Activated CD8-positive, alpha-beta memory T cell treated with anti-CD3 and anti-CD28 coated beads, Interleukin-2, amount 50 U/mL, for 1 hour (primary cell): ENCODE results near the gene KCNQ1.

Experiments used
- DNase-seq: peaks from one replicate; pipeline ENCODE4 v3.0.0-alpha.2; 2020; ENCODE audit errors: extremely low read depth

The KCNQ1 gene

DNA sequence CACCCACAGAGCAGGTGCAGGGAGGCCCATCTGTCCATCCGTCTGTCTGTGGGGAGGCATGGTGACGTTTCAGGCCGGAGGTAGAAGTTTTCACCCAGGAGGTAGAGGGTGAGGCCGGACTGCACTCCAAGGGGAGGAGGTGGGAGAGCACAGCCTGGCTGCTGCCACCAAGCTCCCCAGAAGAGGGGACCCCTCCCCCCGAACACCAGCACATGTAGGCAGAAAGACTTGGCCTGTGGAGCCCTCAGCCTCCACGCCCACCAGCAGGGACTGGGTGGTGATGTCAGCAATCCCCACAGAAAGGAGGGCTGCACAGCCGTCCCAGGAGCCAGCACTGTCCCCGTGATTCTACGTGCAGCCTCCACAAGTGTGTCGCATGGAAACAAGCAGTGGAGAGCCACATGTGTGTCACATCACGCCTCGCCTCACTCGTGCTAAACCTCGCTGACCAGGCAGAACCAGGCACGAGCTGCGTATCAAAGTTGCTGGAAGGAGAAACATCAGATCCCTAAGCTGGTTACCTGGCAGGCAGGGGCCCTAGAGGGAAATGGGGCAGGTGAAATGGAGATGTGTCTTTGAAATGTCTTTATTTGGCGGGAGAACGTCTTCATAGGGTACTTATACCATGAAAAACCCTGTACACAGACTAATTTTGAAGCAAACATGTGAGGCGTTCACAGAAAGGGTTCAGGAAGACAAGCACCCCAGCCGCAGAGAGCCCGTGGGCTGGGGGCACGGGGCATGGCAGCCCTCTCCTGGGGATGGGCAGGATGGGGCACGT, 391.7 kb downstream of the KCNQ1 start:
- no peak for DNase-seq

DNA sequence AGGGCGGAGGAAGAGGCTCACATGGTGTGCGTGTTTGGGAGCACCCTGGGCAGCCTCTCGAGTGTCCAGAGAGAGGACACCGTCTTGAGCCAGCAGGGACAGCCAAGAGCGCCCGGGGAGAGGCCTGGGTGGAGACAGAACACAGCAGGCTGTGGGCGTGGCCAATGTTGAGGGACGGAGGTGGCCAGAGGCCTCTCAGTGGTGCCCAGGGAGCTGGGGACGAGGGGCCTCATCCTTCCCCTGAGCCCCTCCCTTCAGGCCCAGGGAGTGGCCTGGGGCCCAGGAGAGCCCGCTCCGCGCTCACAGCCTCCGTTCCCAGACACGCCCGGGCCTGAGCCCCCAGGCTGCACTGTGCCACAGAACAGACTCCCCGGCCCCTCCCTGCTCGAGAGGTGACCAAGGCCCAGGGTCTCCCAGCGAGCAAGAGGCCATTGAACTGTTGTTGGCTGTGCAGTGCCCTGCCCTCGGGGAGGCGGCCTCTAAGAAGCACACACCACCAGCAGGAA, 392.3 kb downstream of the KCNQ1 start:
- no peak for DNase-seq

DNA sequence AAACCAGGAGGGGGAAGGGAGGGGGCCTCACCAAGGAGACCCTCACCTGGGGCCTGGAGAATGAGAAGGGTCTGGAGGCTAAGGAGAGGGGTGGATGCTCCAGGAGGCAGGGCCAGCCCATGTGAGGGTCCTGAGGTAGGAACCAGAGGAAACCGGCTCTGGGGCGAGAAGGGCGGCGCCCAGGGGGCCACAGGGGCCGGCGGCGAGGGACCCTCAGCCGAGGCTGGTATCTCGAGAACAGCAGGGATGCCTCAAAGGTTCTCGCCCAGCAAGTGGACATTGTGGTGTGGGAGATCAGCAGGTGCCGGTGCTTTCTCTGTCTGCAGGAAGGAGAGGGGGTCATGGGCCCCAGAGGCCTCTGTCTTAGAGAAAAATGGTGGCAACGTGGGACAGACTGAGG, 392.8 kb downstream of the KCNQ1 start:
- DNase-seq: no peak

GRCh38 chr11:2838091-2838490, 393.3 kb downstream of the KCNQ1 start:
- DNase-seq: no peak

GRCh38 chr11:2838676-2839294, 394.0 kb downstream of the KCNQ1 start:
- no peak for DNase-seq

GRCh38 chr11:2839395-2839943, 394.7 kb downstream of the KCNQ1 start:
- DNase-seq: no peak

GRCh38 chr11:2841411-2842190, 396.8 kb downstream of the KCNQ1 start:
- DNase-seq: no peak

DNA sequence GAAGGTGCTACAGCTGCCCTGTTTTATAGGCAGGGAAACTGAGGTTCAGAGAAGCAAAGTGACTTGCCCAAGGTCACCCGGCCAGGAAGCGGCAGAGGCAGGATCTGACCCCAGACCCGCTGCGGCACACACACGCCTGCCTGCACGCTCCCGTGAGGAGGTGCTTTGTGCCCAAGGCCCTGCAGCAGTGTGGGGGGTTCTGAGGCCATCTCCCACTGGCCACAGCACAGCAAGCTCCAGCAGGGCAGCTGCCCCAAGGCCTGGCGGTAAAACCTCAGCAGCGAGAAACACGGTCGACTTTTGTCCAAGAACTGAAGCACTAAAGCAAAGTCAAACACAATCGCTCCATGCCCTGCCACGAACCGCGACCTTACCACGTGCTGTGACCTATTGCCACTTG, 398.1 kb downstream of the KCNQ1 start:
- no peak for DNase-seq

DNA sequence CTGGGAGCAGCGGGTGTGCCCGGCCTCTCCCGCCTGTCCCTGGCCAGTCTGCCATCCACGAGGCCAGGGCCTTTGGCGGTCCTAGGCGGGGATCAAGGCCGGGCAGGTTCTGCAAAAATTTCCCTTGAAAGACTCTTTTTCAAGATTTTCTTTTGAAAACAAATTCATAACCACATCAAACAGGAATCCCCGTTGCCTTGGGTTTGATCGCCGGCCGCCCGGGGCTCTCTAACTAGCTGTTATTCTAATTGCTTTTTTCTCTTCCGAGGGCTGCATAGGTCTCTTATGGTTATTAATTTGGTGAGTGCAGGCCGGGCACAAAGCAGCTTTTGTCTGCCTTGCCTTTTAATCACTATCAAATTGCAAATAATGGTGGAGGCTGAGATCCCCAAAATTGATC, 398.7 kb downstream of the KCNQ1 start:
- DNase-seq: no peak

GRCh38 chr11:2844116-2844842, 399.5 kb downstream of the KCNQ1 start:
- DNase-seq: no peak

DNA sequence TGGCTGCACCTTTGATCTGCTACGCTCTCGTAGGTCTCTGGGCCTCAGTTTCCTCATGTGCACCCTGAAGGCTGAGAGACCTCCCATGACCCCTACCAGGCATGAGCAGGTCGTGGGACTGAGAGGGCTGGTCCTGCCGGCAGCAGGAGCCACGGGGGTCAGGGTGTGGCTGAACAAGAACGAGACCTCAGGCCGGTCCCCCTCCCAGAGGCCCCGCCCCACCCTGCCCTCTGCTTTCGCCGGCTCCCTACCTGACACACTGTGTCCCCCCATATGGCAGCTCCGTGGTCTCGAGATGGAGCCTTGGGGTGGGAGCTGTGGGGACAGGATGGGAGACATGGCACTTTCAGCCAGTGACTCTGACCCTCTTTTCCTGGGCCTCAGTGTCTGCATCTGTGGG, 400.2 kb downstream of the KCNQ1 start:
- no peak for DNase-seq

DNA sequence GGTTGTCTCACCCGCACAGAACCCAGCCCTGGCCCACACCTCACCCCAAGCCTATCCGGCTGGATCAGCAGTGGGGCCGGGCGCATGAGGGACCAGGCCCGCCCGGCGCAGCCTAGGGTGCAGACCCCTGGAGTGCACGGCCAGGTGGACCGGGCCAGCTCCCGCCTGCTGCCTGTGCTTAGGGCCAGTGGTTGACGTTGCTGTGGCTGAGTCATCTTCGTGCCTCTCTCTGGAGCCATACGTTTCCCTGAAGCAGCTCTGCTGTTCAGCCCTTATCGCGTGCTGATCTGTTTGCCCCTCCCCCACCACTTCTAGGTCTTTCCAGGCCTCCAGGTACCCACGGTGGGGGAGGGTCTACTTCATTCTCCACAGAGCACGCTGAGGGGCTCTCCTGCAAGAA, 401.2 kb downstream of the KCNQ1 start:
- DNase-seq: no peak

GRCh38 chr11:2846470-2846869, 401.7 kb downstream of the KCNQ1 start:
- no peak for DNase-seq

GRCh38 chr11:2847561-2847960, 402.8 kb downstream of the KCNQ1 start:
- no peak for DNase-seq

DNA sequence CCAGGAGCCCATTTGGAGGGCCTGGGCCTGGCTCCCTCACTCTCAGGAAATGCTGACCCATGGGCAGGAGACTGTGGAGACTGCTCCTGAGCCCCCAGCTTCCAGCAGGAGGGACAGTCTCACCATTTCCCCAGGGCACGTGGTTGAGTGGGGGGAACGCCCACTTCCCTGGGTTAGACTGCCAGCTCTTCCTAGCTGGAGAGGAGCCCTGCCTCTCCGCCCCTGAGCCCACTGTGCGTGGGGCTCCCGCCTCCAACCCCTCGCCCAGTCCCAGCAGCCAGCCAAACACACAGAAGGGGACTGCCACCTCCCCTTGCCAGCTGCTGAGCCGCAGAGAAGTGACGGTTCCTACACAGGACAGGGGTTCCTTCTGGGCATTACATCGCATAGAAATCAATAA, 403.7 kb downstream of the KCNQ1 start:
- DNase-seq: no peak

- DNase-seq: no peak
Observed at GRCh38 chr11:2849994-2850770, 405.4 kb downstream of the KCNQ1 start.

- no peak for DNase-seq
Observed at GRCh38 chr11:2853401-2853800, 408.6 kb downstream of the KCNQ1 start.

- DNase-seq: no peak
Observed at GRCh38 chr11:2853997-2854560, 409.3 kb downstream of the KCNQ1 start.

DNA sequence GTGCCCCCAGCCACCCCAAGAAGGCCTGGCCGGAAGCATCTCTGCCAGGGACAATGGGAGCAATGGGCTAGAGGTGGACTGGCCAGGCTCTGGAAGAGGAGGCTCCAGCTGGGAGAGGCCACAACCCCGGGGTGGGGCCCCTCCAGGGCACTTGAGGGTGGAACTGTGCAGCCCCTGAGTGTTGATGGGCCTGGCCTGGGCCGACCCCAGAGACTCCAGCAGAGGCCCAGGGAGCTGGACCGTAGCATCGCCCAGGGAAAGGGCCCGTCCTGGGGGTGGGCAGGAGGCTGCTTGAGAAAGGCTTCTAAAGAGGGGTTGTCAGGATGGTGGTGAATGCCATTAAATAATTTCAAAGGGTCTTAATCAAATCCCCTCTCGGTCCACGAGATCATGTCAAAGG, 410.4 kb downstream of the KCNQ1 start:
- DNase-seq: no peak

DNA sequence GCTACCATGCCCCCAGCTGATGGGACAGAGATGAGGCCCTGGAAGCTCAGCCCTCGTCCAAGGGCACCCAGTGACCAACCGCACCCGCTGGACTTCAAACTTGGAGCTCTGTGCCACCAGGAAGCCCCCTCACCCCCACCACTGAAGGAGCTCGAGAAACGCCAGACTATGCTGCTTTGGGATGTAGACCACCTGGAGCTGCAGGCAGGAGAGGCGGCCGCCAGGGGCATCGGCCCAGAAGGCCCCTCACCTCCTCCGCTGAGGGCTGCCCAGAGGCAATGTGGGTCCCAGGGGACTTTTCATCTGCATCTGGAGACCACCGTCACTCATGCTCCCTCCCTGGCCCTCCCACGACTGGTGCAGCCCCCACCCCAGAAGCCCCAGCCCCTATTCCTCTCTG, 412.5 kb downstream of the KCNQ1 start:
- no peak for DNase-seq

- no peak for DNase-seq
Observed at GRCh38 chr11:2857918-2858317, 413.1 kb downstream of the KCNQ1 start.
